Activated CD8-positive, alpha-beta memory T cell treated with anti-CD3 and anti-CD28 coated beads for 24 hours (primary cell): ENCODE measurements around the gene MRPL46.

Experiments used
- DNase-seq: peaks from one replicate; pipeline ENCODE4 v3.0.0-alpha.2; 2020

The MRPL46 gene

DNA sequence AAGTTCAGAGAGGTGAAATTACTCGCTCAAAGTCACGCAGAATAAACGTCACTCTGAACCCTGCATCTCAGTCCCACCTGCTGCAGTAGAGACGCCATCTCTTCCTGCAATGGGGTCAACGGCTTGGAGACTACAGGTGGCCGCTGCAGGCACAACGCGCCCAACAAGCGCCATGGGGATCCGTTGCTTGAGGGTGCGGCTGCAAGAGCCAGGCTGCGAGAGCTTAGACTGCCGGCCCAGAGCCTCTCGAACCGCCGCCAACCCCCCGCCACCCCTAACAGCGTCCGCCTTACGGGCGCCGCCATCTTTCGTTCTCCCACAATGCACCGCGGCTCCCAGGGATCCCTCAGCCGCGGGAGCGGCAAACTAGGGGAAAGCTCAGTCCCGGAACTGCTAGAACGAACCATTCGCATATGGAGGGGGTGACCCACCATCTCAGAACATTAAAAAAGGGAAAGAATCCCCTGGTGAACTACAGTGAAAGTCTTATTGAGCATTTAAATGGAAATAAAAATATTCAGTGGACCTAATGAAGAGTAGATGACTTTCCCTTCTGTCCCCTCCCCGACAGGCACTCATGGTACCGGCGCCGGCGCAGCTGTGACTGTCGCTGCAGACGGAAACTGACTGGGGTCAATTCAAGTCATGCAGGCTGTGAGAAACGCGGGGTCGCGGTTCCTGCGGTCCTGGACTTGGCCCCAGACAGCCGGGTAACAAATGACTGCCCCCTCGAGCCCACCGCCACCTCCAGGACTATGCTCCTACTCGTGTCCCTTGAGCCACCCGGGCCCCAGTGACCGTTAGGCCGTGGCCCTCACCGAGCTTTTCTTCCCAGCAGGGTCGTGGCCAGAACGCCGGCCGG, at the start of gene MRPL46, which contains the start of gene MRPS11:
Gene MRPL46, minus strand, starts transcription at position 316 of the 862 bp plus-strand sequence. Its CDS starts 11 bp downstream, at position 305.
Gene MRPS11, plus strand, starts transcription at position 636 of the 862 bp plus-strand sequence. Its CDS starts 10 bp downstream, at position 646.
- peak; percentile 96 for DNase-seq

DNA sequence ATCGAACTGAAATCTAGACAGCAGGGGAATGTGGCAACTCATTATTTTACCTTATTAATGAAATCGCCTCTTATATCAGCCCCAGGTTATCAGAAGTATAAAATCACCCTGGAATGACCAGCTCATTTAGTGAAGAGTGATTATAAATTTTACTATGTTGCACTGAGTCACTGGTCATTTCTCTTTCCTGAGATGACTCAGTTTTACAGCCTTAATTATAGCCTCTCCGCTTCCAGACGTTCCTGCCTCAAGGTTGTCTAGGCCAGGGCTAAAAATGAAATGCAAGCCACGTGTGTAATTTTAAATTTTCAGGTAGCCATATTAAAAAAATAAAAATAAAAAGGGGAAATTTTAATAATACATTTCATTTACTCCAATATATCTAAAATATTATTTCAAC, 46.0 kb upstream of the MRPL46 start:
- no peak for DNase-seq

DNA sequence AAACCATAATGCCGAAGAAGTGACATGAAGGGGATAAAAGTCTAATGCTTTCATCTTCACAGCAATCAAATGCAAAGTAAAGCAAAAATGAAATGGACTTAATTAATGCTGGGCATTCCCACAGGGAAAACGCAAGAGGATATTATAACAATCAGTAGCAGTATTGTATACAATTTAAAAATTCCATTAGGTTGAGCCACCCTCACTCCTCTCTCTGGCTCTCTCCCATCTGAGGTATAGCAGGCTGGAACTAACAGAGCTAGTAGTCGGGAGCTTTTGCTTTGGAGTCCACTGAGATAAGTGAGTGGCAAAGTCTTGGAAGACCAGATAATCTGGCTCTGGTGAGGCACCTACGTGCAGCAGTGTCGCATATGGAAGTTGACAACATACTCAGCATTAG, 45.4 kb upstream of the MRPL46 start:
- DNase-seq, result no peak

DNA sequence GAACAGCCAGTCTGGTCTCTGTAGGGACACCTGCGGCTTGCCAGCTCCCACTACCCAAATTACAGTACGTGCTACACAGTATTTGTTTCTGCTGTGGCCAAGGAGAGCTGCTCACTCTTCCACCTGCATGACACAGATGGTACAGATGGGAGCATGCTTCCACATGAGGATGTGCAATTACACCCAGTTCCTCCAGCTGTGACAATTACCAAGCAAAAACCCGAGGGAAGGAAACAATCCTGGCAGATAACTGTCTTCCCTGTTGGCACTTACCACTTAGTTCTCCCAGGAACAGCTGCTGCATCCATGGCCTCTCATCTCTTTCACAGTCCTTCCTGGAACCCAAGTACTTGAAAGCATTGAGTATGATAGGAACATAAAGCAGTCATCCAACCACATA, 44.9 kb upstream of the MRPL46 start:
- no peak for DNase-seq

DNA sequence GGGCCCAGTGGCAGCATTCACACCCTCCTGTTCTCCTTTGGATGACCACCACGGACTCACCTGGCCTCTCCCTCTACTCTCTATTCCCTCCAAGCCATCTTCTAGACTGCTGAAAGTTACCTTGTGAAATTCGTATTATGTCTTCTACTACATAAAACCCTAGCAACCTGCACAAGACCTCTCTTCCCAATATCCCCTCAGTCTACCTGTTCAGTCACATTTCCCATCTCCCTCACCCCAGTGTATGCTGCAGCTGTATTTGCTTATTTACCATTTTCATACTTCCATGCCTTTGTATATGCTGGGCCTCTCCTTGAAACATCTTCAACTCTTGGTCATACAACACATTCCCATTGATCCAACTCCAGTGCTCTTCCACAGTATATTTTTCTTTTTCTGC, 44.0 kb upstream of the MRPL46 start:
- DNase-seq, result no peak

DNA sequence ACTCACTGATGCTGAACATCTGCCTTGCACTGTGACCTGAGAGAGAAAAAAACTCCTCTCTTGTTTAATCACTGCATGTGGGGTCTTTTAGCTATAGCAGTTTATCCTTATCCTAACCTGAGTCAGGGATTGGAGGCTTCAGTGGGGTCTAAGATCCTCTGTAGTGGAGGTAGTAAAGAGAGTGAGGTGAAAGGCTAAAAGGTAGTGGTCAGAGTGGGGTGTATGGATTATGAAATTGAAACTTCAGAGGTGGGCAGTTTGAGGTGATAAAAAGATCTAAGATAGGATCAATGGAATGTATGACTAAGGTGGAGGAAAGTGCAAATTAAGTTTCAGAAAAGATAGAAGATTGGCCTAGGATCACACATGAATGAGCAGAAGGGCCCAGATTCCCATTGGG, 42.8 kb upstream of the MRPL46 start:
- DNase-seq, result no peak

DNA sequence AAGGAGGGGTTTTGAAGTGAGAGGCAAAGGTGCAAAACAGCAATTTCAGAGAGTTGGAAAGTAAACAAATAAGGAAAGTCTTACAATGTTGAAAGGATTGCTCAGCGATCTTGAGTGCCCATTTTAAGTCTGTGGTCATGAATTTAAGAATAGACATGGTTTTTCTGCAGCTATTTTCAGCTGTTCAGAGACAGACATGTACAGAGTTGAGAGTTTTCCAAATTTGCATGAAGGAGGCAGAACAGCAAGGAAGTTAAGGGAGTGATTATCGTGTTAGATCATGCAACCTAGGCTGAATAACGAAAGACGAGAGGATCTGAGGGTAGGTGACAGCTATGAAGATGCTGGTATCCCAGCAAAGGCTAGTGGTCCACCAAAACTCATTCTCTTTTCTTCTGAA, 42.1 kb upstream of the MRPL46 start:
- DNase-seq, result no peak

DNA sequence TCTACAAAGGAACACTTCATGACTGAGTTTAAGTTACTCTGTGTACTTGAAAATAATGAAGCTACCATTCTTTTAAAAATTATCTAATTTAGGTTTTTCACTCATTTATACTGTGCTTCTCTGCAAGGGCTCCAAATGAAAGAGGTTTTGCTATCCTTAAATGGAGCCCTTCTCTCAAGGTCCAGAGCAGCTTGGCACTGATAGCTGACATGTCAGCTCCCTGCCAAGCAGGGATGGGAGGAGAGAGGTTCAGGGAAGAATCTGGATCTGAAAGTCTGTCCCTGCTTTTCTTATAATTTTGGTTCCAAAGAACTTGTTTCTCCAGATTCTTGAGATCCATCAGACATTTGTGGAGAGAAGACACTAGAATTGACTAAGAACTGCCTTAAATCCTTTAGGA, 39.4 kb upstream of the MRPL46 start:
- no peak for DNase-seq

DNA sequence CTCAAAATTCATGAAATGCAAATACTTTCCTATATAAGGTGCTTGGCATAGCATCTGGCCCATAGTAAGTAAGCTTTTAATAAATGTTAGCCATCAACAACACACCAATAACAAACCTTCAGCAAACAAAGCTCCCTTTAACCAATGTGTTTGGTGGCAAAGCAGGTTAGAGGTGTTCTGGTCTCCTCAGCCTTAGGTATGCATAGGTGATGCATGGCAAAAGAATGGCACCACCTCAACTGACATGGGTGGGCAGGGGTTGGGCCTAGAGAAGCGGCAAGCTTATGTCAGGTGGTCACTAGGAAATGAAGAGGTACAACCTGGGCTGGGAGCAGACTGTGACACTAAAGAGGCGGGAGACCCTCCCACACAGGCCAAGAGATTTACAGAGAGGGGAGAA, 38.5 kb upstream of the MRPL46 start:
- DNase-seq, result no peak

DNA sequence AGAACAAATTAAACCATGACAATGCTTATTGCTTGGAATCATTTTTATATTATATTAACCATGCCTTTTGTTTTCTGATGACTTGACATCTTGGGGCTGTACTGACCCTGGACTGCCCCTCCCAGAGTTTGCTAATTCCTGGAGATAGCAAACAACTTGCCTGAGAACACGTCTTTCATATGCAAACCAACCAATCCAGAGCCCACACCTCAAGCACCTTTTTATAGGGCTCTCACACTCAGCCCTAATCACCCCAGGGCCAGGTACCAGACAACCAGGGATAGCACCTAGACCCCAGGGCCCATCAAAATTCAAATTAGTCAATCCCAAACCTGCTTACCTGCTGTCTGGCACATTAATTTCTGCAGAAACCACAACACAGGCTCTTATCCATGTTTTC, 37.3 kb upstream of the MRPL46 start:
- no peak for DNase-seq

DNA sequence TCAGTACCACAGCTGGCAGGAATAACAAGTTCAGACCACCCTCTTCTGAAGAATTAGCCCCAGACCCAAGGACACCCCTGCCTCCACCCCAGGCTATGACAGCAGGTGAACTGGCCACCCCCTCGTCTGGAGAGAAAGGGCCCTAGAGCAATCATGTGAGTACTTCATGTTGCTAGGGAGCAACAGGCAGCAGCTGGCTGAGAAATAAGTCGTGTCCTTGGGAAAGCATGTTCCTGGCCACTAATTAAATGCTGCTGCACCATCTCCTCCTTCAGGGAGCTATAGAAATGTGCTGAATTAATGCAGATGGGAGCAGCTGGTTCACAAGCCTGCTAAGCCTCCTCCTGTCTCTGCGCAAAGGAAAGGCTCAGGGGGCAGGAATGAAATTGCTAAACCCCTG, 31.8 kb upstream of the MRPL46 start:
- no peak for DNase-seq

DNA sequence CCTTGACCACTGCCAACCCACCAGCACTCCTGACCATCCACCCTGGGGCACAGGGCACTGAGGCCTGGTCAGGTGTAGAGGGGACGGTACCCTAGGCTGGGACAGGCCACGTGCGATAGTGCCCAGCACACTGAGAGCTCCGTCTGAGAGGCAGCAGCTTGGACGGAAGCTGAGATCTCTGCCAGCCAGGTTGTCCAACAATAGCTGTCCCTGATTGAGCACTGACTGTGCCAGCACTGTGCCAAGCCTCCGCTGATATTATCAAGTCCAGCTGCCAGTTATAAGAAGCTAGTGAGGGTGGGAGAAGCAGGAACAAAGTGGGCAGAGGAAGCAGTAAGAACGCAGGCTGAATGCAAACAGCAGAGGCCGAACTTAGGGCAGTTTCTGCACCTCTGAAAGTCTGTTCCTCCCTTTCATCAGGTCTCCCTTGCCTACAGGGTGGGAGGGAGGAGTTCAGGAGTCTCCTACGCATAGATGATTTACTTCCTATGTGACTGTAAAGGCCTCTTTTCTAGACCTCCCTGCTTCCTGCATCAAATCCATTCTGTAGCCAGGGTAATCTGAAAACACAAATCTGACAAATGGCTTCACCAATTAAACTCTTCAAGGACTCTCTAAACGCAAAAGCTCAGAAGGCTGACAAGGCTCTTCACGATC, 30.0 kb upstream of the MRPL46 start:
- DNase-seq, result no peak

DNA sequence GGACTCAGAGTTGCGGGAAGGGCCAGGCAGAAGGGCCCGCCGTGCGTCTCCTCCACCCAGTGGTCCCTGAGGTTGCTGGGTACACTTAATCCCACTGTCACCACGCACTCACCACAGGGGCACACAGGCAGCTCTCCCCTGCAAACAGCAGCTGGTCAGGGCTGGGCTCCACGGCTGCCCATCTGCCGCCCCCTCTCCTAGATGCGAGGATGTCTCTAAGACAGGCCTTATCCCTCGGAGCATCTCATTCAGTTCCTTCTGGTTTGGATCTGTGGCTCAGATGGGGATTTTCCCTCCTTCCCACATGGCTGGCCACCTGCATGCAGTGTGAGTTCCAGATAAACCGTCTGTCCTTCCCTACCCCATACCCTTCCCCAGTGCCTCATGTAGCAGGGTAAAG, 26.7 kb upstream of the MRPL46 start:
- DNase-seq, result no peak

DNA sequence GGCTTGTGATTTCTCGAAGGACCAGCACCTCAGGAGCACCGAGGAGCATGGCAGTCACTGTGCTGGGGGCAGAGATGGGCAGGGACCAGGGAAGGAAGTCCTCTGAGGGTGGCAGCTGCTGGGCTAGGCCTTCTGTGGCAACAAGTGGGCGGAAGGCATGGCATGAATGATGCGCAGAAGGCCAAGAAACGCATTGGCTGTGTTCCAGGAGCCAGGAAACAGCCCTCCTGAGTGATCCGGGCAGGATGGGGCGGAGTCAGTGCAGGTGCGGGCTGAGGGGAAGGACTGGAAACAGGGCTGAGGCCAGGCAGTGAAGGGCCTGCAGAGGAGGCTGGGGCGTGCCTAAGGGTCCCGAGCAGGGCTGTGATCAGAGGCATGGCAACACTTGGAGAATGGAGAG, 24.0 kb upstream of the MRPL46 start:
- DNase-seq, result no peak

DNA sequence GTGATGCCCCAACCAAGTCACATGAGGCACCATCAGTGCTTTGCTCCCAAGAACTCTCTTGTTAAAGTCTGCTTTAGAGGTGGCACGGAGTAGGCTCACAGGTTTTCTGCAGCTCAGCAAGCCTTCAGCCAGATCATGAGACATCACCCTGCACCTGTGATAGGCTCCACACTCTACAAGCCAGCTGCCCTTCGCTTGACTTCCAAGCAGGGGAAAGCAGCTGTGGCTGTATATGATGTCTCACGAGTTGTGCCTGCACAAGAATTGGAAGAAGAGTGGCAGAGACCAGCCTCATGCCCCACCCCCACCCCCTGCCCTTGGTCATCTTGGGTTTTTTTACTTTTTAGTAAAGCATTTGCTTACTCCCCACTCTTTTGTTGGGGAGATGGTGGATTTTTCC, 22.8 kb upstream of the MRPL46 start:
- DNase-seq, result no peak

DNA sequence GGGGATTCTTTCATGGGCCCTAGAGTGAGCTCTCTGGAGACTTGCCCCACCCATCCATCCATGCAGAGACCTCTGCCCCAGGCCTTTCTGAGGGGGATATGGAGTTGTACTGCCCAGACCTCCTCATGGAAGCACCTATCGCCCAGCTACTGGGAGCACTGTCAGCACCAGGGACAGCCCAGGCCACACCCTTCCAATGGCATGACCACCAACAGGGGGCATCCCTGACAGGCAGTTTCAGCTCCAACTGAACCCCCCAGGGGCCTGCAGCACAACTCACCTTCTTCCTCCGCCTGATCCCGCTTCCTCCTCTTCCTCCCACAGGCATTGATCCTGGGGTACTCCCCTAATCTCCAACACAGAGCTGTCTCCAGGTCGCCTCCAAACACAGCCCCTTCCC, 22.1 kb upstream of the MRPL46 start:
- no peak for DNase-seq

DNA sequence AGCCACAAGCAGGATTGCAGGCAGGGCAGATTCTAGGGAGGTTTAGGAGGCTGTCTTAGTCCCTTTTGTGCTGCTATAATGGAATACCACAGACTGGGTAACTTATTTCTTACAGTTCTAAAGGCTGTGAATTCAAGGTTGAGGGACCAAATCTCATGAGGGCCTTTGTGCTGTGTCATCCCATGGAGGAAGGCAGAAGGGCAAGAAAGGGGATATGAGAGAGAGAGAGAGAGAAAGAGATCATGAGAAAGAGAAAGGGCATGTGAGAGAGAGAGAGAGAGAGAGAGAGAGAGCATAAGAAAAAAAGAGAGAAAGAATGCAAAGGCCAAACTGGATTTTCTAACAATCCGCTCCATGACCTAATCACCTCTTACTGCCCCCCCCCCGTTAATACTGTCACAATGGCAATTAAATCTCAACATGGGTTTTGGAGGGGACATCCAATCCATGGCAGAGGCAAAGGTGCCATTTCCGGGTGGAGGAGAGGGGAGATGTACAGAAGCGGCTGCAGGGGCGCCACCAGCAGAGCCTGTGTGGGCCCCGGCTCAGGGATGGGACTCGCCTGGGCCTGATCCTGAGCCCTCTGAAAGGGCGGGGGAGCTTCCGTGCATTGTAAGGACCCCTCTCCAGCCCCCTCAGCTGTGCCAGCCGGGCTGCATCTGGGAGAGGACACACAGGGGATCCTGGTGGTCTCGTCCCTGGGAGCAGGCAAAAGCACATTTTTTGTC, 20.8 kb upstream of the MRPL46 start:
- no peak for DNase-seq

DNA sequence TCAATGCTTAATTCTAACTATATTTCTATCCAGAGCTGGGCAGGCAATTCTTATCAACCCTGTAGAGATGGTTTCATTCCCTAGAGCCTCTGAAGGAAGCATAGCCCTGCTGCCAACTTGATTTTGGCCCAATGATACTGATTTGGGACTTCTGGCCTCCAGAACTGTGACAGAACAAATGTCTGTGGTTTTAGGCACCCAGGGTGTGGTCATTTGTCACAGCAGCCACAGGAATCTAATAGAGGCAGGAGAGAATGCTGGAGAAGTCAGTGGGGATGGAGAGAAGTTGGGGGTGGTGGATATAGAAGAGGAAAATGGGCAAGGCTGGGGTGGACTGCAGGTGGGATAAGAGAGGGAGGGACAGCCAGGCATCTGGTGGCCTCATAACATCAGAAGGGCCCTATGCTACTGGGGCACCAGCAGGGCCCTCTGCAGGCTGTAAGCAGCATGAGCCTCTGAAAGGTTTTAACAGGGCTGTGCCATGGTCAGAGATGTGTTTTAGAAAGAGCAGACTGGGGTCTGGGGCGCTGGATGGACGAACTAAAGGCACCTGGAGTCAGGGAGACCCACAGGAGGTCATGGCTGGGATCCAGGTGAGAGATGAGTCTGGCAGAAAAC, 20.1 kb upstream of the MRPL46 start:
- DNase-seq, result no peak

DNA sequence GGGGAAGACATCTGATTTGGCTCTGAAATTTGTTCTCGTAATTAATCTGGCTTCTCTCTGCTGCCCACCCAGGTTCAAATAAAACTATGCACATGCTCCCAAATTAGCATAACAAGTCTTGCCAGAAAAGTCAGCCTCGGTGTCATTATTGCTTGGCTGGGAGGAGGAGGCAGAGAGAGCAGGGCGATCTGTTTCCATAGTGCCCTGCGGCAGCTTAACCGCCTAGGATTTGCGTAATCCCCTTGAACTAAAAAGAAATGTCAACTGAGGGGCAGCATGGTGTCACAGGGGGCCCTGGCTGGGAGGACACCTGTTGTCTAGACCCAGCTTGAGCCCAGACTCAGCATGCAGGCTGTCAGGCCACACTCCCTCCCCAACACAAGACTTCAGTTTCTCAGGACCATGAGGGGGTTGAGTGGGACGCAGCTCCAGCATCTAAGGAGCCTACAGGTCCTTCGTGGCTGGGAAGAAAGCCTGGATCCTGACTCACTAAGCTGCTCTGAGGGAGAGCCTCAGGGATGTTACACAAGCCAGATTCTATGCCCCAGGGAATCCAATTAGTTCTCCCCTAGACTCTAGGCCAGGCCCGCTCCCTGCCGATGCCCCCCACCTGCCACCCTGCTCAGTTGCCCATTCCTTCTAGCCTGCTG, 17.6 kb upstream of the MRPL46 start:
- DNase-seq, result no peak

DNA sequence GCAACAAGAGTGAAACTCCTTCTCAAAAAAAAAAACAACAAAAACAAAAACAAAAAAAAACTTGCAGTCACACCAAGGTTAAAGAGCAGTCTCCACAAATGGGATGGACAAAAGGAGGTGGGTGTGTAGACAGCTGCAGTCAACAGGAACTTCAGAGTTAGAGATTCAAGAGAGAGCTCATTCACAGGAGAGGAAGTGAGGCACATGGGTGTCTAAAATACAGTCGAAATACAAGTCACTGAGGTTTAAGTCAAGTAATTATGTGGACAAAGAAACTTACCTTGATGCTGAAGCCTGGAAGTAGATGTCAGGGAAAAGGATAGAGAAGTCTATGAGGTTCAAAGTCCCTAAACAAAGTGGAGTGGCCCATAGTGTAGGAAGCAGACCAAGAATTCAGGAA, 15.1 kb upstream of the MRPL46 start:
- no peak for DNase-seq

DNA sequence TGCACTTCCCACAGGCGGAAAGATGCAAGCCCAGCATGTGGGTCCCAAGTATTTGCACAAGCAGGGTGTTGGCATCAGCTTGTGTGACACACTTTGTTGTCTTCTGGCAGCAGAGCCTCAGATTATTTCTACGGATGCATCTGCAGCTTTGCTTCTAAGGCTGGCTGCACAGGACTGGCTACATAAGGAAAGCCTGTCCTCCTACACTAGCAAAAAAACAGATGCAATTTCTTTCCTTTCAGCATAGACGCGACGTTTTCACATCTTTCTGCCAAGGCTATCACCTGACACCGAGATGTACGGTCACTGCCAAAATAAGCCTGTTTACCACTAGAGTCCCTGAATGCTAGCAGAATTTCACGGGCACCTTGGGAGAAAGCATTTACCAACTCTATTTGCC, 13.8 kb upstream of the MRPL46 start:
- DNase-seq, result no peak

DNA sequence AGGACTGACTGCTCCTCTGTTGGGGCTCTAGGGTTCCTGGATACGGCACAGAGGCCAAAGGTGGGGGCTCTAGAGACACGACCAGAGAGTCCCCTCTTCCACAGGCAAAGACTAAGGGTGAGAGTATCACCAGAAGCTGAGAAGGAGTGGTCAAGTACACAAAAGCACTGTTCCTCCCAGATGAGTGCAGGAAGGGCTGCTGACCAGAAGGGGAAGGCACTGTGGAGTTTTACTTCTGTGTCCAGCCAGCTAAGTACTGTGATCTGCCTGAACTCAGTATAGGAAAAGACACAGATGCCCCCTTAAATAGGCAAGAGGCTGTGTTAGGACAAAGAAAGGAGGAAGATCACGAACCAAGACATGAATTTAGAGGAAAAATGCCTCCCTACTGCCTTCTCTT, 12.0 kb upstream of the MRPL46 start:
- no peak for DNase-seq

DNA sequence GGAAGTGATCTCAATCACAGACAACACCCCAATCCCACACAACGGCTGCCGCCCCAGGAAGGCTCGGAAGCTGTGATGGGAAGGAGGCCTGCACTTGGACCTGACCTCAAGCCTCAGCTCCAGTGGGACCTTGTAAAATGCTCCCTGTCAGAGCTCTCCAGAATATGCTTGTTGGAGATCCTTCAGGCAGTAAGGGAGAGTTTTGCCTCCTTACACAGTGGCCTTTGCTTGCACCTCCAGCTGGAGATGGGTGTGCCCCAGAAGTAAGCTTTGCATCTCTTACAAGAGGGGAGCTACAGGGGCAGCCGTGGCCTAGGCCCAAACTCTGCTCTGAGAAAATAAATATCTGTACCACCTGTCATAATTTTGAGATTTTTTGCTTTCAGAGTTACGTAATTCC, 10.7 kb upstream of the MRPL46 start:
- no peak for DNase-seq
